Endodermal cell (in vitro differentiated cells): ENCODE measurements around the gene ZC3H14. TPM values are rescaled to one million over a fixed set of nuclear protein-coding genes. Genes with fewer than 3 reads are reported as not detected.

Experiments used
- DNase-seq: peaks from one replicate; pipeline ENCODE4 v3.0.0-alpha.2; 2017
- H3K27ac ChIP-seq: 2 replicates; pipeline ENCODE4 v1.5.1; 2013; ENCODE audit warnings: mild to moderate bottlenecking, low read depth, low read length, moderate library complexity
- H3K27me3 ChIP-seq: 2 replicates; pipeline ENCODE4 v1.6.1; 2013; ENCODE audit warnings: mild to moderate bottlenecking, low read length, moderate library complexity; ENCODE audit not compliant: insufficient read depth, control insufficient read depth, poor library complexity, severe bottlenecking
- H3K36me3 ChIP-seq: 2 replicates; pipeline ENCODE4 v1.7.0; 2013; ENCODE audit warnings: mild to moderate bottlenecking, low read length, moderate library complexity; ENCODE audit not compliant: control insufficient read depth, insufficient read depth
- H3K4me1 ChIP-seq: one replicate; pipeline ENCODE4 v1.7.0; 2013; ENCODE audit warnings: low read length; ENCODE audit not compliant: control insufficient read depth, insufficient read depth
- H3K4me3 ChIP-seq: 2 replicates; pipeline ENCODE4 v1.5.1; 2013; ENCODE audit warnings: mild to moderate bottlenecking, low read length, moderate library complexity
- H3K9ac ChIP-seq: 2 replicates; pipeline ENCODE4 v1.6.1; 2013; ENCODE audit warnings: mild to moderate bottlenecking, low read length, moderate library complexity; ENCODE audit not compliant: poor library complexity, severe bottlenecking; ENCODE audit errors: extremely low read depth
- H3K9me3 ChIP-seq: 2 replicates; pipeline ENCODE4 v1.6.1; 2013; ENCODE audit warnings: mild to moderate bottlenecking, low read length, moderate library complexity; ENCODE audit not compliant: control insufficient read depth
- H3K27ac Mint-ChIP-seq: 2 replicates; pipeline ENCODE4 v1.8.0; 2020; ENCODE audit warnings: mixed read lengths
- H3K27me3 Mint-ChIP-seq: 2 replicates; pipeline ENCODE4 v1.8.0; 2021; ENCODE audit warnings: mild to moderate bottlenecking, mixed read lengths; ENCODE audit not compliant: insufficient read depth
- H3K36me3 Mint-ChIP-seq: 2 replicates; pipeline ENCODE4 v1.8.0; 2020; ENCODE audit warnings: low read depth, mixed read lengths
- H3K4me1 Mint-ChIP-seq: 2 replicates; pipeline ENCODE4 v1.8.0; 2020; ENCODE audit warnings: mixed read lengths
- H3K4me3 Mint-ChIP-seq: 2 replicates; pipeline ENCODE4 v1.8.0; 2020; ENCODE audit warnings: mild to moderate bottlenecking, moderate library complexity, mixed read lengths
- H3K9me3 Mint-ChIP-seq: 2 replicates; pipeline ENCODE4 v1.8.0; 2020; ENCODE audit warnings: mild to moderate bottlenecking, mixed read lengths
- WGBS, 2 experiments: methylation state at CpG; one replicate each; pipeline versions ENCODE4 v1.1.5 to v1.1.7; 2013; ENCODE audit warnings: missing lambda C conversion rate in 2 of 2, mixed read lengths in 1 of 2; ENCODE audit not compliant: insufficient coverage in 1 of 2, insufficient read length in 1 of 2; 5-methylcytosine and 5-hydroxymethylcytosine counted together
- total RNA-seq, 2 donors: library from RNA; stranded (reverse); fragmentation: NEBNext Ultra II Directional in 1 of 2; extraction: Animal tissue kit (Norgen Biotek cat#: 25700) in 1 of 2; gene quantifications; 2 replicates in 1 of 2; 3 replicates in 1 of 2; pipeline ENCODE4 v1.2.1, GENCODE V29; 2021
- TF ChIP-seq, protein P1 (sequence below): fragments of 200-600 bp; sonication (generic); conservative IDR thresholded peaks from 2 replicates; pipeline ENCODE4 v1.5.0; 2021; ENCODE audit warnings: antibody characterized with exemption, mild to moderate bottlenecking

Gene ZC3H14
- total RNA-seq, 2 donors from 2014 or later: 111 to 142 TPM

DNA sequence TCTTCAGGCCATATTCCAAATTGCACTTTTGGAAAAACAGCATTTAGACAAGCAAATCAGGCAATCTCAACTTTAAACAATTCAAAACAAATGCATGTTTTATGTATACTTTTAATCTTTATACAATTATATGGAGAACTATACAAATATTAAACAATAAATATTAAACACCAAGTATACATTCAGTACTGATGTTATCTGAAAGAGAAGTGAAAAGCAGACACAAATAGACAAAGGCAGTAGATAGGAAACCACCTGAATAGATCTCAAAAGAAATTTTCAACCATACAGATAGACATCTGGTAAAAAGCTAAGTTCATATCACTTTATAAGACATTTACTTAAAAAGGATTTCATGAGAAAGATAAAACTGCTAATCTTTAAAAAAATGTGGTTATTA is 65.2 kb downstream of the ZC3H14 start:
- no peaks in the 10 kb centered on the region for H3K27me3 Mint-ChIP-seq
- no peak for DNase-seq
- Histone ChIP-seq H3K4me1 (no peaks in the 10 kb centered on the region), H3K36me3 (no peaks in the 10 kb centered on the region), H3K9ac (no peak overlapping the region), H3K4me3 (no peak overlapping the region), H3K27me3 (no peaks in the 10 kb centered on the region), H3K27ac (no peak overlapping the region), H3K9me3 (no peaks in the 10 kb centered on the region)
- no peaks in the 10 kb centered on the region for H3K9me3 Mint-ChIP-seq
- H3K4me3 Mint-ChIP-seq: no peak overlapping the region
- H3K36me3 Mint-ChIP-seq: no peaks in the 10 kb centered on the region
- H3K4me1 Mint-ChIP-seq: no peaks in the 10 kb centered on the region
- TF ChIP-seq, protein P1, sequence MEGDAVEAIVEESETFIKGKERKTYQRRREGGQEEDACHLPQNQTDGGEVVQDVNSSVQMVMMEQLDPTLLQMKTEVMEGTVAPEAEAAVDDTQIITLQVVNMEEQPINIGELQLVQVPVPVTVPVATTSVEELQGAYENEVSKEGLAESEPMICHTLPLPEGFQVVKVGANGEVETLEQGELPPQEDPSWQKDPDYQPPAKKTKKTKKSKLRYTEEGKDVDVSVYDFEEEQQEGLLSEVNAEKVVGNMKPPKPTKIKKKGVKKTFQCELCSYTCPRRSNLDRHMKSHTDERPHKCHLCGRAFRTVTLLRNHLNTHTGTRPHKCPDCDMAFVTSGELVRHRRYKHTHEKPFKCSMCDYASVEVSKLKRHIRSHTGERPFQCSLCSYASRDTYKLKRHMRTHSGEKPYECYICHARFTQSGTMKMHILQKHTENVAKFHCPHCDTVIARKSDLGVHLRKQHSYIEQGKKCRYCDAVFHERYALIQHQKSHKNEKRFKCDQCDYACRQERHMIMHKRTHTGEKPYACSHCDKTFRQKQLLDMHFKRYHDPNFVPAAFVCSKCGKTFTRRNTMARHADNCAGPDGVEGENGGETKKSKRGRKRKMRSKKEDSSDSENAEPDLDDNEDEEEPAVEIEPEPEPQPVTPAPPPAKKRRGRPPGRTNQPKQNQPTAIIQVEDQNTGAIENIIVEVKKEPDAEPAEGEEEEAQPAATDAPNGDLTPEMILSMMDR: no peak
- H3K27ac Mint-ChIP-seq: no peak overlapping the region

DNA sequence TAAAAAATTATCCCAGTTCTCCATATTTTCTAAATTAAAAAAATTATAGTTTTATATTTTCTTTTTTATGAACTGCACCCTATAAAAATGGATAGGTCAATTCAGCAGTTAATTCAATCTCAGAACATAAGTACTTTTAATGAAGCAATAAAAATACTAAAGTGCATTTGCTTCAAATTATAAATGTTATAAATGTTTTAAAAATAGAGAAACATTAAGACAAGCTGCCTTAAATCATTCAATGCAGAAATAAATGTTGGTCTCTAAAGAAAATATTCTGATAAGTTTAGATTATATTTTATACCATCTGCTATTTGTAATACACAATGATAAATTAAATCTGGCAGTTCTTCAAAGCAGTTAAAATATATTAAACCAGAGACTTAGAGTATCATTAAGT is 65.6 kb downstream of the ZC3H14 start:
- DNase-seq: no peak
- no peak overlapping the region for H3K4me3 Mint-ChIP-seq
- no peak overlapping the region for H3K9ac ChIP-seq
- H3K27ac ChIP-seq: no peak overlapping the region
- H3K27me3 ChIP-seq: no peaks in the 10 kb centered on the region
- TF ChIP-seq, protein P1: no peak
- no peaks in the 10 kb centered on the region for H3K36me3 Mint-ChIP-seq
- no peaks in the 10 kb centered on the region for H3K27me3 Mint-ChIP-seq
- H3K4me1 ChIP-seq: no peaks in the 10 kb centered on the region
- no peak overlapping the region for H3K27ac Mint-ChIP-seq
- H3K9me3 ChIP-seq: no peaks in the 10 kb centered on the region
- H3K36me3 ChIP-seq: no peaks in the 10 kb centered on the region
- no peaks in the 10 kb centered on the region for H3K4me1 Mint-ChIP-seq
- H3K9me3 Mint-ChIP-seq: no peaks in the 10 kb centered on the region
- no peak overlapping the region for H3K4me3 ChIP-seq

DNA sequence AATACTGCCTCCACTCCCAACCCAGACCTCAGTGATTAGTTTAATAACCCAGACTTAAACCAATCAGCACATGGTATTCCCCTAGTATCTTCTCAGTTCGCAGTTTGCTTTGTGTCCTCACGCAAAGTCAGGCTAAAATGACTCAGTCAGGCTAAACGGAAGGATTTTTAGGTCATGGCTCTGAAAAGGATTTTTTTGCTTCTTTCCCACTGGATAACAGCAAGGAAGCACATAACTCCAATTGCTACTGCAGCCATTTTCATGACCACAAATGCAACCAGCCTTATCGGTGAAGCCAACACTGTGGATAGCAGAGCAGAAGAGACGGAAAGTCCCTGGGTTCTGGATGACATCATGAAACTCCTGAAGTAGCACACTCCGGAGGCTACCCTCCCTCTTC is 67.7 kb downstream of the ZC3H14 start:
- Histone ChIP-seq H3K9me3 (no peaks in the 10 kb centered on the region), H3K9ac (no peak overlapping the region), H3K4me1 (no peaks in the 10 kb centered on the region), H3K36me3 (no peaks in the 10 kb centered on the region), H3K4me3 (no peak overlapping the region), H3K27ac (no peak overlapping the region), H3K27me3 (no peaks in the 10 kb centered on the region)
- Mint-ChIP-seq H3K27me3 (no peaks in the 10 kb centered on the region), H3K4me1 (no peaks in the 10 kb centered on the region), H3K4me3 (no peak overlapping the region), H3K27ac (no peak overlapping the region), H3K36me3 (no peaks in the 10 kb centered on the region), H3K9me3 (no peaks in the 10 kb centered on the region)
- WGBS, 2 experiments: 89 to 100% methylated on average over 5 to 6 of the region's 6 CpGs
- TF ChIP-seq, protein P1: no peak
- no peak for DNase-seq
